ENCODE results near the gene CTDNEP1. TPM values are rescaled to one million over a fixed set of nuclear protein-coding genes. Genes with fewer than 3 reads are reported as not detected.

CTDNEP1 gene
- total RNA-seq, 1 experiment from 2014 or later: 132 TPM

GRCh38 chr17:7249830-7250229 is 1.7 kb downstream of the CTDNEP1 start:
- intact Hi-C loops (cut with micrococcal nuclease; ENCODE audit: unreplicated experiment): no loop called here
- ChIA-PET CTCF (no interaction called here), POLR2A (interaction anchor here (0.5 kb wide), 1 partner anchor 17 kb away, joined by 6 read pairs; no protein-coding TSS in a partner anchor)
- DNase-seq (ENCODE audit: low read depth, low spot score) (no peak), ATAC-seq (no peak)
- no TSS peak for BruUV-seq (replicated peaks)
- no peak for TF ChIP-seq CTCF (IDR thresholded peaks at IDR 0.05)
- no peak for TF ChIP-seq TCF7L2 (IDR thresholded peaks at IDR 0.05; ENCODE audit: low read depth, low read length)
- TF ChIP-seq POLR2AphosphoS5 (IDR thresholded peaks at IDR 0.05; ENCODE audit: low read depth, low read length): no peak
- TF ChIP-seq, protein P1, sequence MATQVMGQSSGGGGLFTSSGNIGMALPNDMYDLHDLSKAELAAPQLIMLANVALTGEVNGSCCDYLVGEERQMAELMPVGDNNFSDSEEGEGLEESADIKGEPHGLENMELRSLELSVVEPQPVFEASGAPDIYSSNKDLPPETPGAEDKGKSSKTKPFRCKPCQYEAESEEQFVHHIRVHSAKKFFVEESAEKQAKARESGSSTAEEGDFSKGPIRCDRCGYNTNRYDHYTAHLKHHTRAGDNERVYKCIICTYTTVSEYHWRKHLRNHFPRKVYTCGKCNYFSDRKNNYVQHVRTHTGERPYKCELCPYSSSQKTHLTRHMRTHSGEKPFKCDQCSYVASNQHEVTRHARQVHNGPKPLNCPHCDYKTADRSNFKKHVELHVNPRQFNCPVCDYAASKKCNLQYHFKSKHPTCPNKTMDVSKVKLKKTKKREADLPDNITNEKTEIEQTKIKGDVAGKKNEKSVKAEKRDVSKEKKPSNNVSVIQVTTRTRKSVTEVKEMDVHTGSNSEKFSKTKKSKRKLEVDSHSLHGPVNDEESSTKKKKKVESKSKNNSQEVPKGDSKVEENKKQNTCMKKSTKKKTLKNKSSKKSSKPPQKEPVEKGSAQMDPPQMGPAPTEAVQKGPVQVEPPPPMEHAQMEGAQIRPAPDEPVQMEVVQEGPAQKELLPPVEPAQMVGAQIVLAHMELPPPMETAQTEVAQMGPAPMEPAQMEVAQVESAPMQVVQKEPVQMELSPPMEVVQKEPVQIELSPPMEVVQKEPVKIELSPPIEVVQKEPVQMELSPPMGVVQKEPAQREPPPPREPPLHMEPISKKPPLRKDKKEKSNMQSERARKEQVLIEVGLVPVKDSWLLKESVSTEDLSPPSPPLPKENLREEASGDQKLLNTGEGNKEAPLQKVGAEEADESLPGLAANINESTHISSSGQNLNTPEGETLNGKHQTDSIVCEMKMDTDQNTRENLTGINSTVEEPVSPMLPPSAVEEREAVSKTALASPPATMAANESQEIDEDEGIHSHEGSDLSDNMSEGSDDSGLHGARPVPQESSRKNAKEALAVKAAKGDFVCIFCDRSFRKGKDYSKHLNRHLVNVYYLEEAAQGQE (IDR thresholded peaks at IDR 0.05; ENCODE audit: insufficient read depth in 1 of 2, low read depth in 2 of 2, low read length in 1 of 2): no peak
- TF ChIP-seq SIN3A (IDR thresholded peaks at IDR 0.05; ENCODE audit: borderline replicate concordance, insufficient read depth, low read depth, low read length): no peak
- H3K4me1 ChIP-seq (ENCODE audit: control insufficient read depth, insufficient read depth, low read length): peaks cover 16% of the 10 kb centered on the region
- peak overlapping the region; percentile 92 for H3K27ac ChIP-seq (ENCODE audit: low read length)
- in situ Hi-C loops (cut with HindIII; ENCODE audit: low pct_unique_long_range_greater_than_20kb, low sequenced_read_pairs): no loop called here
- H3K27me3 ChIP-seq (ENCODE audit: control insufficient read depth, insufficient read depth, low read length): no peaks in the 10 kb centered on the region
- no peaks in the 10 kb centered on the region for H3K9me3 ChIP-seq (ENCODE audit: control insufficient read depth, insufficient read depth, low read depth, low read length)
- H3K36me3 ChIP-seq (ENCODE audit: control insufficient read depth, insufficient read depth, low read length): peaks cover 8% of the 10 kb centered on the region
- H3K4me3 ChIP-seq (ENCODE audit: low read depth in 2 of 2, low read length in 2 of 2): peak overlapping the region; percentile 72 to 80

DNA sequence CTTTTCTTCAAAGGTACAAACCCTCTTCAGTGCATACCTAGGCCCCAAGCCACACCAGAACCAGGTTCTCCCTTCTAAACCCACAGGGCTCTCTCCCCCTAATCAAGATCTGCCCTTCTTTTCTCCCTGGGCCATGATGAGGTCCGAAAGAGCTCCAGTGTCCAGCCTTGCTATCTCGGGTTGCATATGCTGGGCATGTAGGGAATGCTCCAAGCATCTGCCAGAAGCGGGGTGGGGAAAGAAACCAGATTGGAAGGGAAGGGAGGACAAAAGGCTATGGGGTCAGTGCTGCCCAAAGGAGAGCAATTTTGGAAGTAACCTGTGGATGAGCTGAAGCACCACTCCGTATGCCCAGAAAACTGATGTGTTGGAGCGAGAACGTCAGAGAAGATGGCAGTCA is 2.3 kb downstream of the CTDNEP1 start:
- intact Hi-C loops (cut with micrococcal nuclease; ENCODE audit: unreplicated experiment) (no loop called here), in situ Hi-C loops (cut with HindIII; ENCODE audit: low pct_unique_long_range_greater_than_20kb, low sequenced_read_pairs) (no loop called here)
- CTCF ChIA-PET: no interaction called here
- Histone ChIP-seq H3K27me3 (ENCODE audit: control insufficient read depth, insufficient read depth, low read length) (no peaks in the 10 kb centered on the region), H3K4me1 (ENCODE audit: control insufficient read depth, insufficient read depth, low read length) (peaks cover 16% of the 10 kb centered on the region), H3K9me3 (ENCODE audit: control insufficient read depth, insufficient read depth, low read depth, low read length) (no peaks in the 10 kb centered on the region), H3K4me3 (ENCODE audit: low read depth in 2 of 2, low read length in 2 of 2) (peak overlapping the region; percentile 18 to 80), H3K36me3 (ENCODE audit: control insufficient read depth, insufficient read depth, low read length) (peaks cover 7% of the 10 kb centered on the region), H3K27ac (ENCODE audit: low read length) (peak overlapping the region; percentile 14; the same call in 1 of the 2 replicates)
- DNase-seq (ENCODE audit: low read depth, low spot score): no peak
- TF ChIP-seq, protein P1 (IDR thresholded peaks at IDR 0.05; ENCODE audit: insufficient read depth in 1 of 2, low read depth in 2 of 2, low read length in 1 of 2): no peak
- TF ChIP-seq POLR2AphosphoS5 (IDR thresholded peaks at IDR 0.05; ENCODE audit: low read depth, low read length): no peak
- TF ChIP-seq TCF7L2 (IDR thresholded peaks at IDR 0.05; ENCODE audit: low read depth, low read length): no peak
- TF ChIP-seq CTCF (IDR thresholded peaks at IDR 0.05): no peak
- TF ChIP-seq SIN3A (IDR thresholded peaks at IDR 0.05; ENCODE audit: borderline replicate concordance, insufficient read depth, low read depth, low read length): no peak
- no TSS peak for BruUV-seq (replicated peaks)
- POLR2A ChIA-PET: interaction anchor here (0.5 kb wide), 1 partner anchor 18 kb away, joined by 6 read pairs; no protein-coding TSS in a partner anchor
- no peak for ATAC-seq
